ENCODE results near the gene RIPOR3. TPM values are rescaled to one million over a fixed set of nuclear protein-coding genes. Genes with fewer than 3 reads are reported as not detected.
"Not testable (repeated sequence)": the region's sequence is repeated elsewhere in the genome, so short reads cannot be mapped to it uniquely, and the experiment has no call there.

RIPOR3 gene
- total RNA-seq, 4 donors from 2014 or later = 1.3 to 9.7 (median 3.3) TPM

- Histone ChIP-seq H3K4me3 (no peak overlapping the region), H3K27ac (no peak overlapping the region), H3K36me3 (no peaks in the 10 kb centered on the region), H3K4me1 (peaks cover 0 to 18% (median 0%) of the 10 kb centered on the region in 3 donors), H3K9me3 (no peaks in the 10 kb centered on the region), H3K27me3 (peaks cover 0 to 11% (median 0%) of the 10 kb centered on the region in 4 donors)
- no peak for TF ChIP-seq POLR2A (IDR thresholded peaks at IDR 0.05)
- no peak for TF ChIP-seq CTCF (IDR thresholded peaks at IDR 0.05)
- DNase-seq = no peak
- intact Hi-C loops (cut with DNase I) = no loop called here
- 39 to 70% methylated on average over 5 of the region's 5 CpGs for WGBS, 2 donors
These were observed 18.3 kb upstream of the RIPOR3 start for GRCh38 chr20:50709636-50709973.

GRCh38 chr20:50708845-50709635 lies 17.7 kb upstream of the RIPOR3 start:
- no peak for DNase-seq
- TF ChIP-seq CTCF (IDR thresholded peaks at IDR 0.05) = no peak
- TF ChIP-seq POLR2A (IDR thresholded peaks at IDR 0.05) = no peak
- H3K4me3 ChIP-seq = no peak overlapping the region
- no peaks in the 10 kb centered on the region for H3K9me3 ChIP-seq
- no peak overlapping the region for H3K27ac ChIP-seq
- 26 to 47% methylated on average over 5 to 8 of the region's 8 CpGs for WGBS, 2 donors
- peaks cover 0 to 7% (median 0%) of the 10 kb centered on the region in 4 donors for H3K27me3 ChIP-seq
- intact Hi-C loops (cut with DNase I) = no loop called here
- no peaks in the 10 kb centered on the region for H3K36me3 ChIP-seq
- H3K4me1 ChIP-seq = peaks cover 0 to 18% (median 0%) of the 10 kb centered on the region in 3 donors

GRCh38 chr20:50704971-50705370 lies 13.6 kb upstream of the RIPOR3 start:
- intact Hi-C loops (cut with DNase I) = no loop called here

GRCh38 chr20:50704514-50704913 lies 13.2 kb upstream of the RIPOR3 start:
- no peak overlapping the region for H3K4me3 ChIP-seq
- H3K27me3 ChIP-seq = peaks cover 0 to 4% (median 0%) of the 10 kb centered on the region in 4 donors
- H3K4me1 ChIP-seq = no peaks in the 10 kb centered on the region
- no peaks in the 10 kb centered on the region for H3K36me3 ChIP-seq
- 76 to 89% methylated on average over 4 of the region's 4 CpGs for WGBS, 2 donors
- H3K9me3 ChIP-seq = no peaks in the 10 kb centered on the region
- TF ChIP-seq CTCF (IDR thresholded peaks at IDR 0.05) = no peak
- no peak for TF ChIP-seq POLR2A (IDR thresholded peaks at IDR 0.05)
- intact Hi-C loops (cut with DNase I) = no loop called here
- DNase-seq = no peak
- H3K27ac ChIP-seq = no peak overlapping the region

More at GRCh38 chr20:50704971-50705370, 13.6 kb upstream of the RIPOR3 start:
- Histone ChIP-seq H3K27ac (no peak overlapping the region), H3K4me3 (no peak overlapping the region), H3K9me3 (no peaks in the 10 kb centered on the region), H3K36me3 (no peaks in the 10 kb centered on the region), H3K4me1 (no peaks in the 10 kb centered on the region), H3K27me3 (peaks cover 0 to 4% (median 0%) of the 10 kb centered on the region in 4 donors)
- DNase-seq = no peak
- WGBS, 2 donors = 71 to 100% methylated on average over 1 of the region's 1 CpG
- no peak for TF ChIP-seq POLR2A (IDR thresholded peaks at IDR 0.05)
- no peak for TF ChIP-seq CTCF (IDR thresholded peaks at IDR 0.05)

GRCh38 chr20:50703651-50704438 lies 12.5 kb upstream of the RIPOR3 start:
- intact Hi-C loops (cut with DNase I); H3K36me3 ChIP-seq; DNase-seq; H3K27ac ChIP-seq; H3K4me1 ChIP-seq; H3K27me3 ChIP-seq; H3K4me3 ChIP-seq; H3K9me3 ChIP-seq: not testable (repeated sequence)
- 86 to 90% methylated on average over 5 to 7 of the region's 9 CpGs for WGBS, 2 donors
